ENCODE results near the gene GSTA1.
"Not testable (repeated sequence)": the region's sequence is repeated elsewhere in the genome, so short reads cannot be mapped to it uniquely, and the experiment has no call there.

Gene GSTA1

GRCh38 chr6:52803668-52804255 is at the start of gene GSTA1:
GSTA1 (minus strand) TSS chr6:52803816; CDS start chr6:52799267, 4,549 bp downstream.
- not testable (repeated sequence) for FAIRE-seq; DNase-seq (ENCODE audit: low spot score)

GRCh38 chr6:52849137-52849536 is 45.5 kb upstream of the GSTA1 start:
- FAIRE-seq (no peak), DNase-seq (ENCODE audit: low spot score) (no peak)

GRCh38 chr6:52846002-52846401 is 42.4 kb upstream of the GSTA1 start:
- FAIRE-seq (no peak), DNase-seq (ENCODE audit: low spot score) (no peak)

DNA sequence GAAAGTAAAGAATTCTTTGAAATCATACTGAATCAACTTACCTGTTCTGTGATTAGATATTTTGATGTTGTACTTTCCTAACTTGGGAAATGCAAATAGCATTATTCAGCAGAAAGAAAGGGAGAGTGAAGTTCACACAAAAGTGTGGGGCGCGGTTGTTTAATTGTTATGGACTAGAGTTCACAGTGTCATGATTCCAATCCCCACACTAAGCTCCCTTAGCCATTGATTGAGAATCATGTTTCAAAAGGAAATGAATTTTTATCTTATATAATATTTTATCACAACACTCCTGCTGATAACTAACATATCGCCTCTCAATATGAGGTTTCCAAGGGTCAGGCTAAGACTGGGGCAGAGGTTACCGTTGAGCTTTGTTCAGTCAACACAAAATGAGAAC is 40.0 kb upstream of the GSTA1 start:
- no peak for DNase-seq (ENCODE audit: low spot score)
- no peak for FAIRE-seq

- DNase-seq (ENCODE audit: low spot score), result peak; percentile 5
- FAIRE-seq, result no peak
Observed at GRCh38 chr6:52840763-52841585, 37.4 kb upstream of the GSTA1 start, which contains the start of gene GSTA5. GSTA5 (minus strand) TSS chr6:52840813.

GRCh38 chr6:52839124-52840055 is 35.8 kb upstream of the GSTA1 start:
- DNase-seq (ENCODE audit: low spot score) (peak; percentile 54), FAIRE-seq (peak; percentile 24)

GRCh38 chr6:52834481-52834880 is 30.9 kb upstream of the GSTA1 start:
- FAIRE-seq, result no peak
- no peak for DNase-seq (ENCODE audit: low spot score)

DNA sequence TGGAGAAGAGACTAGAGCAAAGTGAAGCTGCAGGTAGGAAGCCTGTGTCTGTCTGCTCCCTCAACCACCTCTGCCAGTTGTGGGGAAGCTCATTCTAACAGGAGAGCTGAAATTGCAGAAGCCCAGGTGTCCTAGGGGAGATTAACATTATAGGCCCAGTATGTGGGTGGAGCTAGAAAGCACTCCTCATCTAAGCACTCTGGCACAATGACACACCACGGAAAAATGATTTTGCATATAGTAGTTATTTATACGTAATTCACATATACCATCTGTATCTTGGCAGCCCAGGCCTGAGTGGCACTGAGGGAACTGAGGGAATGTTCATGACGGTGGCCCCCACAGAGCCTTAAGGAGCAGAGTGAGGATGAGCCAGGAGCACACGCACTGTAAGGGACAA is 27.3 kb upstream of the GSTA1 start:
- not testable (repeated sequence) for FAIRE-seq; DNase-seq (ENCODE audit: low spot score)

DNA sequence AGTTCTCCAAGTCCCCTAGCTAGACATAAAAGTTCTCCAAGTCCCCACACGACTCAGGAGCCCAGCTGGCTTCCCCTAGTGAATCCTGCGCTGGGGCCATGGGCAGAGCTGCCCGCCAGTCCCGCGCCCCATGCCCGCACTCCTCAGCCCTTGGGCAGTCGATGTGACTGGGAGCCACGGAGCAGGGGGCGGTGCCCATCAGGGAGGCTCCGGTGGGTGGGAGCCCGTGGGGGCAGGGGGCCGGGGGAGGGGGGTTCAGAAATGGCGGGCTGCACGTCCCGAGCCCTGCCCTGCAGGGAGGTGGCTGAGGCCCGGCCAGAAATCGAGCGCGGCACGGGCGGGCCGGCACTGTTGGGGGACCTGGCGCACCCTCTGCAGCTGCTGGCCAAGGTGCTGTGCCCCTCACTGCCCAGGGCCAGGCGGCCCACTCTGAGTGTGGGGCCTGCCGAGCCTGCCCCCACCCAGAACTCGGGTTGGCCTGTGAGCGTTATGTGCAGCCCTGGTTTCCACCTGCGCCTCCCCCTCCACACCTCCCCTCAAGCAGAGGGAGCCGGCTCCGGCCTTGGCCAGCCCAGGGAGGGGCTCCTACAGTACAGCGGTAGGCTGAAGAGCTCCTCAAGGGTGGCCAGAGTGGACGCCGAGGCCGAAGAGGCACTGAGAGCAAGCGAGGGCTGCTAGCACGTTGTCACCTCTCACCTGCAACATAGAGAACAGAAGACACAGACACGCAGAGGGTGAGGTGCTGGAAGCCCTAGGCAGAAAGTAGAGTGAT is 25.6 kb upstream of the GSTA1 start:
- DNase-seq (ENCODE audit: low spot score), result no peak
- no peak for FAIRE-seq

DNA sequence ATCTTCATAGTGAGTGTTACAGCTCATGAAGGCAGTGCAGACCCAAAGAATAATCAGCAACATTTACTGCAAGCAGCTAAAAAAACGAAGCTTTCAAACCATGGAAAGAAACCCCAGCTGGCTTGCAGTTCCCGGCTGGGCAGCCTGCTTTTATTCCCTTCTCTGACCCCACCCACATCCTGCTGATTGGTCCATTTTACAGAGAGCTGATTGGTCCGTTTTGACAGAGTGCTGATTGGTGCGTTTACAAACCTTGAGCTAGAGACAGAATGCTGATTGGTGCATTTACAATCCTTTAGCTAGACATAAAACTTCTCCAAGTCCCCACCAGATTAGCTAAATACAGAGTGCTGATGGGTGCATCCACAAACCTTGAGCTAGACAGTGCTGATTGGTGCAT is 25.0 kb upstream of the GSTA1 start:
- not testable (repeated sequence) for DNase-seq (ENCODE audit: low spot score); FAIRE-seq

- not testable (repeated sequence) for DNase-seq (ENCODE audit: low spot score); FAIRE-seq
Observed at GRCh38 chr6:52827073-52827783, 23.6 kb upstream of the GSTA1 start.

DNA sequence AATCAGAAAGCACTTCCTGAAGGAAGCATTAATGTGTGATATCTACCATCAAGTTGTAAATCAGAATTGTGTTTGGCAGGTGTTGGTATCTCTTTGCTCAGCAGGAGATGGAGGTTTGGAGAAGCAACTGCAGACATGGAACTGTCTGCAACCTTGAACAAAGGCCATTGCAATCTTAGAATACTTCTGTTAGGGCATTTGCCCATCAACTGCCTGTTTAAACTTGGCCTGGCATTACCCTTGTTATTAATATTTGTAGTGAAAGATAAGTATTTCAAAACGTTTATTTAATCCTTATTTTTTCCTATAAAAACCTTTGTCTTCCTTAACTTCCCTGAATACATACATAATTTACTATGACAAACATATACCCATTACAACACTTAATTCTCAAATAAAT is 22.9 kb upstream of the GSTA1 start:
- no peak for DNase-seq (ENCODE audit: low spot score)
- no peak for FAIRE-seq

DNA sequence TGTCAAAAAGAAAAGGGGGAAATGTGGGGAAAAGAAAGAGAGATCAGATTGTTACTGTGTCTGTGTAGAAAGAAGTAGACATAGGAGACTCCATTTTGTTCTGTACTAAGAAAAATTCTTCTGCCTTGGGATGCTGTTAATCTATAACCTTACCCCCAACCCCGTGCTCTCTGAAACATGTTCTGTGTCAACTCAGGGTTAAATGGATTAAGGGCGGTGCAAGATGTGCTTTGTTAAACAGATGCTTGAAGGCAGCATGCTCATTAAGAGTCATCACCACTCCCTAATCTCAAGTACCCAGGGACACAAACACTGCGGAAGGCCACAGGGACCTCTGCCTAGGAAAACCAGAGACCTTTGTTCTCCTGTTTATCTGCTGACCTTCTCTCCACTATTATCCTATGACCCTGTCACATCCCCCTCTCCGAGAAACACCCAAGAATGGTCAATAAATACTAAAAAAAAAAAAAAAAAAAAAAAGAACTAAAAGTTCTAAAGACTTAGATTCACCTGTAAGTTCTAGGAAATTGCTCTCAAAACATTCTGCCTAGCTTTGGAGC is 22.4 kb upstream of the GSTA1 start:
- FAIRE-seq; DNase-seq (ENCODE audit: low spot score): not testable (repeated sequence)

GRCh38 chr6:52825270-52825793 is 21.7 kb upstream of the GSTA1 start:
- not testable (repeated sequence) for DNase-seq (ENCODE audit: low spot score); FAIRE-seq

- DNase-seq (ENCODE audit: low spot score), result no peak
- FAIRE-seq, result no peak
Observed at GRCh38 chr6:52821842-52822241, 18.2 kb upstream of the GSTA1 start.

GRCh38 chr6:52820198-52820597 is 16.6 kb upstream of the GSTA1 start:
- FAIRE-seq, result no peak
- DNase-seq (ENCODE audit: low spot score), result no peak

DNA sequence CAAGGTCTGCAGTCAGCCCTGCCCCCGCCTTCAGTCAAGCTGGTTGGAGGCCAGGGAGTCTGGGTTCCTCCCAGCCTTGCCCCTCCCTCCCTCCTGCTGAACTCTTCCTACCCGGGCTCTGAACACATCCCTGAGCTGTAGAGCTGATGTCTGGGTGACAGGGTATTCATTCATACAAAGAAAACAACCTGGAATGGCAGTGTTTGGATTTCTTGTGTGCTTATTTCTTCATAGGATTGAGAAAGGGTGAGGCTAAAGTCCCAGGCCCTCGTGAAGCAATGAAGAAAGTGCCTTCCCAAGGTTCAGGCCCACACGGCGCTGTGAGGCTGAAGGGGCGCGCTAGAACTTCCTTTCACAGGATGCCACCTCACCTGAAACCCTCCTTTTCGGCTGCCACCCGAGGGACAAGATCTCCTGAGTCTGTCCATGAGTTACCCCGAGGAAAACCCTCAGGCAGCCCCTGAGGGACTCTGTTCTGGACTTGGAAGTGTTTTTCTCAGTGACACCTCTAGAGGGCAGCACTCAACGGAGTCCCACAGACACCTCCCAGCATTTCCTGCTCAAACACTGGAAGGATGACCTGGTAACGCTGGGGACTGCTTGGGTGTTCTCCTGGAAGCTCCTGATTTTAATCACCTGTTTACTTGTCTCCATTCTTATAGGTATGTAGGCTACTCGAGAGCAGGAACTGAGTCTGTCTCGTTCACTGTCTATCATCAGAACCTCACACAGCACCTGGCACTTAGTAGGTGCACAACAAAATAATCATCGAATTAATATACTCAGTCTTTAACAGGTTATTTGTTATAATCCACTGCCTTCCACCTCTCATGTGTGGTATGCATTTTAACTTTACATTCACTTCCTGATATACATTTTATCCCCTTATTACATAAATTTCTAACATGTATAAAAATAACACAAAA is 11.8 kb upstream of the GSTA1 start:
- FAIRE-seq, result no peak
- peak; percentile 33 for DNase-seq (ENCODE audit: low spot score)

DNA sequence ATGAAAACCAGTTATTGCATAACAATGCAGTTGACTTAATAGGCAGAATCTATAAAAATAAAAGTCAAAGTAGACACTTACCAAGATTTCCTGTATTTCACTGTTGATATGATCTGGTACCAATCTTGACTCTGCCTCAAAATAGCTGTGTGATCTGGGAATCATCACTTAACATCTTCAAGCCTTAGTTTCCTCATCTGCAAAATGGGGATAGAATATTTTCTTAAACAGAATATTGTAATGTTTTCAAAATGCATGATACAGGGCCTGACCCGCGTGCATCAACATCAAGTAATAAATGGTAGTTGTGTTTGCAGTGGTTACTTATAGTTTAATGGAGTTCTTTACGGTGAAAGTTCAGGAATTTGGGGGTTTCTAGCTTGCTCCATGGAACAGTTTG is 10.9 kb upstream of the GSTA1 start:
- FAIRE-seq, result not testable (repeated sequence)

More for the DNA sequence above, 10.9 kb upstream of the GSTA1 start:
- not testable (repeated sequence) for DNase-seq (ENCODE audit: low spot score)

Data from RCC 7860 (cell line).